ENCODE results near the gene ARHGEF11.

Gene ARHGEF11

GRCh38 chr1:156948708-156949107, 96.8 kb downstream of the ARHGEF11 start:
- DNase-seq, result peak; percentile 15

GRCh38 chr1:156947818-156948525, 97.6 kb downstream of the ARHGEF11 start:
- no peak for DNase-seq

GRCh38 chr1:156947127-156947526, 98.4 kb downstream of the ARHGEF11 start:
- DNase-seq, result no peak

GRCh38 chr1:156945881-156946661, 99.5 kb downstream of the ARHGEF11 start:
- DNase-seq, result peak; percentile 45

- no peak for DNase-seq
Measured at GRCh38 chr1:156944848-156945247, 100.7 kb downstream of the ARHGEF11 start.

GRCh38 chr1:156944268-156944667, 101.3 kb downstream of the ARHGEF11 start:
- no peak for DNase-seq

GRCh38 chr1:156943756-156944155, 101.8 kb downstream of the ARHGEF11 start:
- no peak for DNase-seq

- DNase-seq, result no peak
Measured at GRCh38 chr1:156942576-156942975, 103.0 kb downstream of the ARHGEF11 start.

GRCh38 chr1:156942176-156942575, 103.4 kb downstream of the ARHGEF11 start:
- no peak for DNase-seq

GRCh38 chr1:156941675-156942074, 103.9 kb downstream of the ARHGEF11 start:
- no peak for DNase-seq

GRCh38 chr1:156939786-156940334, 105.7 kb downstream of the ARHGEF11 start:
- no peak for DNase-seq

GRCh38 chr1:156938813-156939212, 106.7 kb downstream of the ARHGEF11 start:
- DNase-seq, result no peak

GRCh38 chr1:156937883-156938282, 107.7 kb downstream of the ARHGEF11 start:
- no peak for DNase-seq

- DNase-seq, result peak; percentile 46
Measured at GRCh38 chr1:156936721-156937220, 108.8 kb downstream of the ARHGEF11 start.

GRCh38 chr1:156936191-156936590, 109.4 kb downstream of the ARHGEF11 start:
- DNase-seq, result no peak

- no peak for DNase-seq
Measured at GRCh38 chr1:156935505-156936128, 109.9 kb downstream of the ARHGEF11 start.

- peak; percentile 99 for DNase-seq
Measured at GRCh38 chr1:156933136-156933535, 112.4 kb downstream of the ARHGEF11 start.

GRCh38 chr1:156931974-156932710, 113.4 kb downstream of the ARHGEF11 start:
- DNase-seq, result peak; percentile 19

- DNase-seq, result no peak
Measured at GRCh38 chr1:156931211-156931952, 114.2 kb downstream of the ARHGEF11 start.

- no peak for DNase-seq
Measured at GRCh38 chr1:156930483-156930882, 115.1 kb downstream of the ARHGEF11 start.

- DNase-seq, result peak; percentile 34
Measured at GRCh38 chr1:156929596-156930238, 115.8 kb downstream of the ARHGEF11 start.
